Duodenal mucosa (tissue), 2 donors: ENCODE data around the gene PLD1.
"Not testable (repeated sequence)": the region's sequence is repeated elsewhere in the genome, so short reads cannot be mapped to it uniquely, and the experiment has no call there.

Experiments used
- H3K27ac ChIP-seq: one replicate; pipeline ENCODE4 v1.7.0; 2013; ENCODE audit warnings: low read depth, low read length
- H3K27me3 ChIP-seq, 2 donors: one replicate each; pipeline ENCODE4 v1.7.0; 2013; ENCODE audit warnings: low read length in 2 of 2, control low read depth in 1 of 2; ENCODE audit not compliant: insufficient read depth in 2 of 2, control insufficient read depth in 1 of 2
- H3K36me3 ChIP-seq, 2 donors: one replicate each; pipeline ENCODE4 v1.7.0; 2013; ENCODE audit warnings: low read length in 2 of 2, control low read depth in 1 of 2; ENCODE audit not compliant: insufficient read depth in 2 of 2, control insufficient read depth in 1 of 2
- H3K4me1 ChIP-seq, 2 donors: one replicate each; pipeline ENCODE4 v1.7.0; 2013; ENCODE audit warnings: low read length in 2 of 2, control low read depth in 1 of 2; ENCODE audit not compliant: insufficient read depth in 2 of 2, control insufficient read depth in 1 of 2
- H3K4me3 ChIP-seq, 2 donors: one replicate each; pipeline ENCODE4 v1.7.0; 2013; ENCODE audit warnings: low read length in 2 of 2, low read depth in 1 of 2
- H3K9ac ChIP-seq, 2 donors: one replicate each; pipeline ENCODE4 v1.7.0; 2013; ENCODE audit warnings: low read length in 2 of 2, low read depth in 1 of 2
- H3K9me3 ChIP-seq, 2 donors: one replicate each; pipeline ENCODE4 v1.7.0; 2013; ENCODE audit warnings: low read length in 2 of 2, control low read depth in 1 of 2; ENCODE audit not compliant: control insufficient read depth in 1 of 2

Gene PLD1

GRCh38 chr3:171565481-171566058 lies 244.7 kb downstream of the PLD1 start:
- H3K9ac ChIP-seq: no peak overlapping the region
- H3K4me1 ChIP-seq: no peaks in the 10 kb centered on the region
- H3K27ac ChIP-seq: no peak overlapping the region
- no peaks in the 10 kb centered on the region for H3K36me3 ChIP-seq
- no peaks in the 10 kb centered on the region for H3K27me3 ChIP-seq
- no peak overlapping the region for H3K4me3 ChIP-seq
- H3K9me3 ChIP-seq: no peaks in the 10 kb centered on the region

- Histone ChIP-seq H3K27me3 (no peaks in the 10 kb centered on the region), H3K27ac (no peak overlapping the region), H3K4me1 (no peaks in the 10 kb centered on the region), H3K4me3 (no peak overlapping the region), H3K9me3 (no peaks in the 10 kb centered on the region), H3K9ac (no peak overlapping the region), H3K36me3 (no peaks in the 10 kb centered on the region)
Observed at GRCh38 chr3:171564748-171565480, 245.4 kb downstream of the PLD1 start.

- Histone ChIP-seq H3K9ac (no peak overlapping the region), H3K27ac (no peak overlapping the region), H3K4me1 (no peaks in the 10 kb centered on the region), H3K4me3 (no peak overlapping the region), H3K36me3 (no peaks in the 10 kb centered on the region), H3K27me3 (no peaks in the 10 kb centered on the region), H3K9me3 (no peaks in the 10 kb centered on the region)
Observed at GRCh38 chr3:171563298-171563697, 247.0 kb downstream of the PLD1 start.

- H3K36me3 ChIP-seq, H3K4me3 ChIP-seq, H3K4me1 ChIP-seq, H3K9me3 ChIP-seq, H3K27ac ChIP-seq, H3K9ac ChIP-seq, H3K27me3 ChIP-seq: not testable (repeated sequence)
Observed at GRCh38 chr3:171562459-171562858, 247.8 kb downstream of the PLD1 start.

GRCh38 chr3:171561596-171562323 lies 248.5 kb downstream of the PLD1 start:
- no peaks in the 10 kb centered on the region for H3K9me3 ChIP-seq
- H3K4me1 ChIP-seq: no peaks in the 10 kb centered on the region
- H3K27ac ChIP-seq: no peak overlapping the region
- no peaks in the 10 kb centered on the region for H3K27me3 ChIP-seq
- no peak overlapping the region for H3K9ac ChIP-seq
- H3K36me3 ChIP-seq: no peaks in the 10 kb centered on the region
- H3K4me3 ChIP-seq: no peak overlapping the region

GRCh38 chr3:171559586-171559985 lies 250.7 kb downstream of the PLD1 start:
- Histone ChIP-seq H3K9me3 (no peaks in the 10 kb centered on the region), H3K9ac (no peak overlapping the region), H3K27me3 (no peaks in the 10 kb centered on the region), H3K4me1 (no peaks in the 10 kb centered on the region), H3K27ac (no peak overlapping the region), H3K4me3 (no peak overlapping the region), H3K36me3 (no peaks in the 10 kb centered on the region)

GRCh38 chr3:171558188-171558696 lies 252.0 kb downstream of the PLD1 start:
- Histone ChIP-seq H3K36me3 (no peaks in the 10 kb centered on the region), H3K27ac (no peak overlapping the region), H3K9me3 (no peaks in the 10 kb centered on the region), H3K9ac (no peak overlapping the region), H3K4me1 (no peaks in the 10 kb centered on the region), H3K27me3 (no peaks in the 10 kb centered on the region), H3K4me3 (no peak overlapping the region)

GRCh38 chr3:171557173-171557572 lies 253.1 kb downstream of the PLD1 start:
- Histone ChIP-seq H3K4me3 (no peak overlapping the region), H3K9me3 (no peaks in the 10 kb centered on the region), H3K27ac (no peak overlapping the region), H3K9ac (no peak overlapping the region), H3K36me3 (no peaks in the 10 kb centered on the region), H3K4me1 (no peaks in the 10 kb centered on the region), H3K27me3 (no peaks in the 10 kb centered on the region)

- Histone ChIP-seq H3K27ac (no peak overlapping the region), H3K4me1 (no peaks in the 10 kb centered on the region), H3K27me3 (no peaks in the 10 kb centered on the region), H3K4me3 (no peak overlapping the region), H3K9ac (no peak overlapping the region), H3K9me3 (no peaks in the 10 kb centered on the region), H3K36me3 (no peaks in the 10 kb centered on the region)
Observed at GRCh38 chr3:171556574-171557145, 253.6 kb downstream of the PLD1 start.

GRCh38 chr3:171556148-171556547 lies 254.1 kb downstream of the PLD1 start:
- Histone ChIP-seq H3K9ac (no peak overlapping the region), H3K4me1 (no peaks in the 10 kb centered on the region), H3K27ac (no peak overlapping the region), H3K36me3 (no peaks in the 10 kb centered on the region), H3K9me3 (no peaks in the 10 kb centered on the region), H3K4me3 (no peak overlapping the region), H3K27me3 (no peaks in the 10 kb centered on the region)
